SK-N-DZ (cell line): ENCODE results near the gene RSPRY1.
"Not testable (repeated sequence)": the region's sequence is repeated elsewhere in the genome, so short reads cannot be mapped to it uniquely, and the experiment has no call there.

Source experiments
- DNase-seq: peaks from one replicate; pipeline ENCODE4 v3.0.0-alpha.2; 2015; ENCODE audit warnings: low spot score

RSPRY1 gene

GRCh38 chr16:57186872-57187854, 1.0 kb downstream of the RSPRY1 start:
- peak; percentile 46 for DNase-seq

- DNase-seq, result not testable (repeated sequence)
Measured at GRCh38 chr16:57187902-57188710, 2.0 kb downstream of the RSPRY1 start.

GRCh38 chr16:57188711-57189002, 2.5 kb downstream of the RSPRY1 start:
- no peak for DNase-seq

GRCh38 chr16:57189527-57189926, 3.4 kb downstream of the RSPRY1 start:
- not testable (repeated sequence) for DNase-seq

- no peak for DNase-seq
Measured at GRCh38 chr16:57190136-57190535, 4.0 kb downstream of the RSPRY1 start.

GRCh38 chr16:57191056-57191571, 5.0 kb downstream of the RSPRY1 start:
- DNase-seq, result no peak

- no peak for DNase-seq
Measured at GRCh38 chr16:57192146-57192545, 6.0 kb downstream of the RSPRY1 start.

GRCh38 chr16:57192720-57193486, 6.8 kb downstream of the RSPRY1 start:
- DNase-seq, result no peak

- DNase-seq, result peak; percentile 26
Measured at GRCh38 chr16:57194512-57194911, 8.4 kb downstream of the RSPRY1 start.

GRCh38 chr16:57196286-57196685, 10.2 kb downstream of the RSPRY1 start:
- DNase-seq, result no peak

GRCh38 chr16:57196753-57197152, 10.6 kb downstream of the RSPRY1 start:
- DNase-seq, result peak; percentile 95

- DNase-seq, result not testable (repeated sequence)
Measured at GRCh38 chr16:57200321-57200720, 14.2 kb downstream of the RSPRY1 start.

- DNase-seq, result not testable (repeated sequence)
Measured at GRCh38 chr16:57200926-57201325, 14.8 kb downstream of the RSPRY1 start.

GRCh38 chr16:57202095-57202886, 16.2 kb downstream of the RSPRY1 start:
- no peak for DNase-seq

- DNase-seq, result no peak
Measured at GRCh38 chr16:57203451-57203850, 17.3 kb downstream of the RSPRY1 start.

GRCh38 chr16:57204675-57205074, 18.5 kb downstream of the RSPRY1 start:
- DNase-seq, result no peak

GRCh38 chr16:57208926-57209325, 22.8 kb downstream of the RSPRY1 start:
- no peak for DNase-seq

- no peak for DNase-seq
Measured at GRCh38 chr16:57209780-57210179, 23.7 kb downstream of the RSPRY1 start.

- DNase-seq, result no peak
Measured at GRCh38 chr16:57213462-57213861, 27.3 kb downstream of the RSPRY1 start.

- DNase-seq, result no peak
Measured at GRCh38 chr16:57216968-57217367, 30.8 kb downstream of the RSPRY1 start.

GRCh38 chr16:57223057-57223456, 36.9 kb downstream of the RSPRY1 start:
- DNase-seq, result no peak
